GM18907 (cell line): ENCODE data around the gene EVI5L.
"Not testable (repeated sequence)": the region's sequence is repeated elsewhere in the genome, so short reads cannot be mapped to it uniquely, and the experiment has no call there.

Source experiments
- ATAC-seq: cut with Tn5 transposase; IDR thresholded peaks from one replicate; pipeline ENCODE4 v1.9.1; 2021; ENCODE audit warnings: mild to moderate bottlenecking, moderate library complexity; ENCODE audit not compliant: unreplicated experiment

EVI5L gene

DNA sequence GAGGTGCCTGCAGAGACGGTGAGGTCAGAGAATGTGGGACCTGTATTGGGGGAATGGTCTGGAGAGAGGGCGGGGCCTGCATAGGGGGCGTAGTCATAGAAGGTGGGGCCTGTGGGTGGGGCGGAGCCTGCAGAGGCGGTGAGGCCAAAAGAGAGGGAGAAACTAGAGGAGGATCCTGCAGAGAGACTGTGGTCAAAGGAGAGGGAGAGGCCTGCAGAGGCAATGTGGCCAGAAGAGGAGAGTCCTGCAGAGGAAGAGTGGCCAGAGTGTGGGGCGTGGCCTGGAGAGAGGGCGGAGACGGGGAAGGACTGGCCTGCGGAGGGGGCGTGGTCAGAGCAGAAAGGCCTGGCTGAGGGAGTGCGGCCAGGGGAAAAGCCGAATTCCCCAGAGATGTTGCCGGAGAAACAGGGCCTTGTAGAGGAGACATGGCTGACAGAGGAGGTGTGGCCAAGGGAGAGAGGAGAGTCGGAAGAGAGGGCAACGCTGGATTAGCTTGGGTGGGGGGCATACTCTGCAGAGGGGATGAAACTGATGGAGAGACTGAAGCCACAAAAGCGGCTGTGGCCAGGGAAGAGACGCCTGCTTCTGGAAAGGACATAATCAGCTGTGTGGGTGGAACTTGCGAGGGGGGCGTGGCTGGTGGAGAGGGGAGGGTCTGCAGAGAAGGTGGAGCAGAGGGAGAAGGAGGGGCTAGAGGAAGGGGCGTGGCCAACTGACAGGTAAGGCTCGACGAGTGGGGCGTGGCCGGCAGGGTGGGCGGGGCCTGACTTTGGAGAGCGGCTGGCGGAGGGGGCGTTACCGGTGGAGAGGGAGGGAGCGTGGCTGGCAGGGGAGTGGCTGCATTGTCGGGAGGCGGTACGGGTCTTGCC is 41.7 kb downstream of the EVI5L start:
- no peak for ATAC-seq

DNA sequence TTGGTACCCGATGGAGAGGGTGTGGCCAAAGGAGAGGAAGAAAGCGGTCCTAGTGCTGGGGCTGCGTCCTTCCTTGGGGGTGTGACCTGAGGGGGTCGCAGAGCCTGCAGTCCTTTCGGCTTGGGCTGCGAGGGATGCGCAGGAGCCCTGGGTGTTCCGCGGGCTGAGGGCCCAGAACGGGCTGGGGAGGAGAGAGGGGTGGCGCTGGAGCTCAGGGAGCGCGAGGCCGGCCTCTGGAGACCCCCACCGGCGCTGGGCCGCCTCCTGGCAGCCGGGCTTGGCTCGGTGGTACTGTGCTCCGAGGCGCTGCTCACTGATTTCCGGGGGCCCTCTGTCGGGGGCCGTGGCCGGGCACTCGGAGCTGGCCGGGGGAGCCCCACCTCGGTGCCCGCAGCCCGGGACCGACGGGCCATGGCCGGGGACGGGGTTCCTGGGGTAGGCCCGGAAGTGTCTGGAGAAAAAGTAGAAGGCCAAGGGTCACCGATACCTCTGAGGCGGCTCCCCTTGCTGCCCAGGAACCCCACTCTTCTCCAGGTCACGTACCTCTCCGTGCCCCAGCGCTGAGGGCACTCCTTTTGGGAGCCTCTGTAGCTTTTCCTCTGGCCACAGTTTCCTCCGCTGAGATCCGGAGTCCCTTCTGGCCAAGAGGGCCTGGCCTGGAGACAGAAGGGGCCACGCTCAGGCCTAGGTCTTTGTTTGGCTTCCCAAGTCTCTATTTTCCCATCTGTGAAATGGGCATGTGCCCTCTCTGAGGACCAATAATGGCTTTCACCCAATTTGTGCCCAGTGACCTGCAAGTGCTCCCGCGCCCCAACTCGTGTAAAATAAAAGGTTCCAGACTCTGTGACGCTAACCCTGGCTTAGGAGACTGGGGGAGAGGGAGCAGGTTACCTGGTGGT is 42.5 kb downstream of the EVI5L start:
- no peak for ATAC-seq

DNA sequence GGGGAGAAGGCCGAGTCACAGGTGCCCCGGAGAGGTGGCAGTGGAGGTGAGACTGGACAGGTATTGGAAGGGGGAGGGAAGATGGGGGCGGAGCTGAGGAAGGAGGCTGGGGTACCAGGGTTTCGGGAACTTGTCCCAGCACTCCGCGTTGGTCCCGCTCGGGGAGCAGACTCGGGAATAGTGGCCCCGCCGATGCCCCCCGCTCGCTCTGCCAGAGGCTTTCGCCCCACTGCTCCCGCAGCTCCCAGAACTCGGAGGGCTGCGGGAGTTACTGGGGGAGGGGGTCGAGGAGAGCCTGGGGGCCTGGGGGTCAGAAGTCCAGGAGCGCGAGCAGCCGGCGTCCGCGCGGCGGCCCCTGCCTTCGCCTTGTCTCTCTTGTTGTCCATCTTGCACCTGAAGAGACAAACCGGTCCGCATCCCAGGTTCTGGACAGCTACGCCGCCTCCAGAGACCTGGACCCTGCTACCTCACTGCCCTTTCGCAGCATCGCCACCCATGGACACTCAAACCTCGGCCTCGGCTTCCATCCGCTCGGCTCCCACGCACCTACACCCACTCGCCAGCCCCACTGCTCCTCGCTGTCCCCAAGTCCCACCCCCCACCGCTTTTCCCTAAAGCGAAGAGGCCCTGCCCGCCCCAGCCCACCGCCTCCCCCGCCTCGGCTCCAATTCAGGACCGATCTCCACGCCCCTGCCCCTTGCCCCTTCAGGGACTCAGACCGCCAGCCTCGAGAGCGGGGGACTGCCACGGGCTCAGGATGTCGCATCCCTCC is 43.5 kb downstream of the EVI5L start:
- ATAC-seq = no peak

DNA sequence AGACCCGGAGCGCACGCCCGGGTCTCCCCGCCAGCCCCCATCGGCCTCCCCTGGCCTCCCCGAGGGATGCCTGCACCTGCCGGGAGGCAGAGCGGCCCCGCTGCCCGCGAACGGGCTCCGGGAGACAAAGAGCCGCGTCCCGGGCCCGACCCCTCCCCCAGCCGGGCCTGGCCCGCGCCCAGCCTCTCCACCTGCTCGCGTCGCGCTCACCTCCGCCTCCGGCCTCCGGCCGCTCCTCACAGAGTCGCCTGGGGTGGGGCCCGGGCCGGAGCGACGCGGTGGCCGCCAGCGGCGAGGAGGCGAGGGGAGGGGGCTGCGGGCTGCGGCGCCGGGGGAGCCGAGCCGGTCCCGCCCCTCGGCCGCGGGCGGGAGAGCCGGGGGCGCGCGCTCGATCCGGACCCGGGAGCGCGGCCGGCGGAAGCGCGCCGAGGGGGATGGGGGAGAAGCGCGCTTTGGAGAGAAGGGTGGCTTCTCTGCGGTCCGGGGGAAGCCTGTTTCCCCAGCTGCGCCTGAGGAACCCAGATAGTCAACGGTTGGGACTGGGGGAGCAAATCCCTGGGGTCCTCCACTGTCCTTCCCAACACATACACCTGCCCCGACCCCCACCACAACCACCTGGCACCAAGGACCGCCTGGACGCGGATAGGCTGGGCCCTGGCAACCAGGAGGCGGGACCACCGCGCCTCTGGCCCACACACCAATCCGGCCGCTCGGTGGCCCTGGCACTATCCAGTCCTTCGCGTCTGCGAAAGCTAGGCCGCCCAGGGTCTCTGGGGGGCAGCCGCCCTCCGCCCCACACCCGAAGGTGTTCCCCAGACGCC is 44.3 kb downstream of the EVI5L start, which contains the start of gene PRR36:
Gene PRR36, minus strand, starts transcription at position 315 of the 821 bp plus-strand sequence. CDS start 701 bp downstream, outside the sequence.
- ATAC-seq = no peak

DNA sequence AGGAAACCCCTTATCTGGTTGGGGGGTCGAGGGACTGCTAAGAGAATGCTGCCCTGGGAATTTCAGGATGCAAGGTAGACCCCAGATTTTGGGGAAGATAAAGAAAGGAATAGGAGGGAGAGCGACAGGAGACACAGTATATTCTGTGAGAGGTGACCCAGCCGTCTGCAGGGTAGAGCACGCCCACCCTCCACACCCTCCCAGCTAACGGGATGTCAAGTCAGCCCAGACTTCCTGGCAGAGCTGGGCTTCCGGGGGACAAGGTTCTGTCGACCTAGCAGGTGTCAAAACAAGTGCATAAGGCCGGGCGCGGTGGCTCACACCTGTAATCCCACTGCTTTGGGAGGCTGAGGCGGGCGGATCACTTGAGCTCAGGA is 44.9 kb downstream of the EVI5L start:
- no peak for ATAC-seq

DNA sequence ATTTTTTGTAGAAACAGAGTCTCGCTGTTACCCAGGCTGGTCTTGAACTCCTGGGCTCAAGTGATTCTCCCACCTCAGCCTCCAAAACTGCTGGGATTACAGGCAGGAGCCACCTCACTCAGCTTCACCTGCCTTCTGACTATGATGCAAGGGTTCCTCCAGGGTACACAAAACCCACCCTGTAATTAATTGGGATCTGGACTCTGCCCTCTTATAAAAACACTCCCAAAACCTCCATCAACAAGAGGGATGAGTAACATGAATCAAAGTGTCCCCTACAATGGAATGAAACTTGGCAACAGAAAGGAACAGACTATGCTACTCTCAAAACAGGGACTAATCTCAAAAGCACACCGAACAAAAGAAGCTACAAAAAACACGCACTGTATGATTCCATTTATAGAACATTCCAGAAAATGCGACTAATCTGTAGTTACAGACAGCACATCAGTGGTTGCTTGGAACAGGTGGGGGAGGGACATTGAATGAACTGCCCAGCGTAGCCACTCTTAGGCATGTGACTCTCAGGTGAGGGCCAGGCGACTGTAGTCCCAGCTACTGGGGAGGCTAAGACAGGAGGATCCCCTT is 47.3 kb downstream of the EVI5L start:
- ATAC-seq = no peak

DNA sequence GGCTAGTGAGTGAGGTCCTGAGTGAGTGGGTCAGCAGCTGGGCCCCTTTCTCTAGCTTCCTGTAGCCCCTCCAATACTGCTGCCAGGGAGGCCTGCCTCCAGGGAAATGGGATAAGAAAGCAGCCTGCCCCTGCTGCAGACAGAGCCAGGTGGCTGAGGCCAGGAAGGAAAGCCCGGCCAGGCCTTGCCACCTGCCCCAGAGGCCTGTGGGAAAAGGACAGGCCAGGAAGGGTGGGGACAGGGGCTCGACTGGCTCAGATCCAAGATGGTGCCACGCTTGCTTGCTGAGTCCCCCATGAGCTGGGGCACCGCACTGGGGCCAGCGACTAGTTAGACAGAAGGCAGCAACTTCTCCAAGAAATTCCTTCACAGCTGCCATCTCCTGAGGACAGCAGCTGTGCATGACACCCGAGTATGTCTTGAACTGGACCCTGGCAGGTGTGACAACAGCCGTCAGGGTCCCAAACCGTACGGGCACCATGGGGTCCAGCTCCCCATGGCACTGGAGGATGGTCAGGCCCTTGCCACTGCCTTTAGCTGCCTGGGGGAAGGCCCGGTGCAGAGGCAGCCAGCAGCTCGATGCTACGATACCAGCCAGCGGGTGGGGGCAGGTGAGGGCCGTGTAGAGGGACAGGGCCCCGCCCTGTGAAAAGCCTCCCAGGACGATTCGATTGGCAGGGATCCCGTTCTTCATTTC is 49.2 kb downstream of the EVI5L start:
- no peak for ATAC-seq

DNA sequence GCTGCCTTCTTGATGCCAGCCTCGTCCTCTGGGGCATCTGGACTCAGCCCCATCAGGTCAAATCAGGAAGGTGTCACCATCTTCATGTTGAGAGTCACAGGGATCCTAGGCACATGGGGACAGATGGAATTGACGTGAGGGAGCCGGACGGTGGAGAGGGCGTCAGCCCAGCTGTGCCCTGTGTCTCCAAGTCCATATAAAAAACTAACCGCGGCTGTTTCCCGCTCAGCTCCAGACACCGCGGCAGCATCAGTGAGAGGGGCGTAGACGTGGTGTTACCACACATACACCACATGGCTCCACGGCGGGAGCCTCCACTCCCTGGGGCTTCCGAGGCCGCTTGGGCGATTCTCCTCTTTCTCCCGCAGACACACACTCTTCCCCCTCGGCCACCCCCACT is 49.8 kb downstream of the EVI5L start:
- ATAC-seq = no peak

DNA sequence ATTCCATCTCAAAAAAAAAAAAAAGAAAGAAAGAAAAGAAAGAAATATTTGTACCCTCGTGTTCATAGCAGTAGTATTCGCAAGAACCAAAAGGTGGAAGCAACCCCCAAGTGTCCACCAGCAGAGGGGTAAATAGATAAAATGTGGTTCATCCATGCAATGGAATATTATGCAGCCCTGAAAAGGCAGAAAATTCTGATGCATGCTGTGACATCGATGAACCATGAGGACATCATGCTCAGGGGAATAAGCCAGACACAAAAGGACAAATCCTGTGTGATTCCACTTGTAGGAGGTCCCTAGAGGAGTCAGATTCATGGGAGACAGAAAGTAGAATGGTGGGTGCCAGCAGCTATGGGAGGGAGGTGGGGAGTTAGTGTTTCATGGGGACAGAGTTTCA is 51.9 kb downstream of the EVI5L start:
- no peak for ATAC-seq

DNA sequence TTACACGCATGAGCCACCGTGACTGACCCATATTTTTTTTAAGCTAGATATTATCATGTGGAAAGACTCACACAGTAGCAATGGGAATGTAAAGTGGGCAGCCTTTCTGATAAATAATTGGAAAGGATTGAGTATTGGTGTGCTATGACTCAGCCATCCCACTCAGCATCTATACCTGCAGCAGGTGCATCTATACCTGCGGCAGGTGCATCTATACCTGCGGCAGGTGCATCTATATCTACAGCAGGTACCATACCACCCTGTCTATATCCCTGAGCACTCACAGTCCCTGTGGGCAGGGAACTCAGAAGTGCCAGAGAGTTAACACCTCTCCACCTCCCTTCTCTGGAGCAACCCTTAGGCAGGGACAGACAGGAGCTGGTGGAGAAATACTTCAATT is 53.1 kb downstream of the EVI5L start:
- no peak for ATAC-seq

DNA sequence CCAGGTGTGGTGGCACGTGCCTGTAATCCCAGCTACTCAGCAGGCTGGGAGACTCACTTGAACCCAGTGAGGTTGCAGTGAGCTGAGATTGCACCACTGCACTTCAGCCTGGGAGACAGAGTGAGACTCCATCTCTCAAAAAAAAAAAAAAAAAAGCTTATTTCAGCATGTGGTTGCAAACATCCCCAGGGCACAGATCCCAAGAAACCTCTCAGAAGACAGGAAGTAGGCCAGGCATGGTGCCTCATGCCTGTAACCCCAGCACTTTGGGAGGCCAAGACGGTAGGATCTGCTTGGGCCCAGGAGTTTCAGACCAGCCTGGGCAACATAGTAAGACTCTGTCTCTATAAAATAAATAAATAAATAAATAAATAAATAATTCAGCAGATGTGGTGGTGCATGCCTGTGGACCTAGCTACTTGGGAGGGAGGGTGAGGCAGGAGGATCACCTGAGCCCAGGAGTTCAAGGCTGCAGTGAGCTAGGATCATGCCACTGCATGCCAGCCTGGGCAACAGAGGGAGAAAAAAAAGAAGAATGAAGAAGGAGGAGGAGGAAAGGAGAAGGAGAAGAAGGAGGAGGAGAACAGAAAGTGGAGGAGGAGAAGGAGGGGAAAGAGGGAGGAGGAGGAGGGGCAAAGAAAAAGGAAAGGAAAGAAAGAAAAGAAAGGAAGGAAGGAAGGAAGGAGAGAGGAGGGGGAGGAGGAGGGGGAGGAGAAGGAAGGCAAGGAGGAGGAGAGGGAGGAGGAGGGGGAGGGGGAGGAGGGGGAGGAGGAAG is 54.0 kb downstream of the EVI5L start:
- no peak for ATAC-seq

DNA sequence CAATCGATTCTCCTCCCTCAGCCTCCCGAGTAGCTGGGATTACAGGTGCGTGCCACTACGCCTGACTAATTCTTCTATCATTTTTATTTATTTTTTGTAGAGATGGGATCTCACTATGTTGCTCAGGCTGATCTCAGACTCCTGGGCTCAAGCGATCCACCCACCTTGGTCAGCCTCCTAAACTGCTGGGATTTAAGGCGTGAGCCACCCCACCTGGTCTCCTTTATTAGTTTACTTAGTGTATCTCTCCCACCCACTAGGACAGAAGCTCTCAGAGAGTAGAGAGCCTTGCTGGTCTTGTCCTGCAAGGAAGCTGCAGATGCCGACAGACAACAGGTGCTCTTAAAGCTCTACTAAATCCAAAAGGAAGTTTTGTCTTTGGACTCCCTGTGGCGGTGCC is 55.8 kb downstream of the EVI5L start:
- no peak for ATAC-seq

DNA sequence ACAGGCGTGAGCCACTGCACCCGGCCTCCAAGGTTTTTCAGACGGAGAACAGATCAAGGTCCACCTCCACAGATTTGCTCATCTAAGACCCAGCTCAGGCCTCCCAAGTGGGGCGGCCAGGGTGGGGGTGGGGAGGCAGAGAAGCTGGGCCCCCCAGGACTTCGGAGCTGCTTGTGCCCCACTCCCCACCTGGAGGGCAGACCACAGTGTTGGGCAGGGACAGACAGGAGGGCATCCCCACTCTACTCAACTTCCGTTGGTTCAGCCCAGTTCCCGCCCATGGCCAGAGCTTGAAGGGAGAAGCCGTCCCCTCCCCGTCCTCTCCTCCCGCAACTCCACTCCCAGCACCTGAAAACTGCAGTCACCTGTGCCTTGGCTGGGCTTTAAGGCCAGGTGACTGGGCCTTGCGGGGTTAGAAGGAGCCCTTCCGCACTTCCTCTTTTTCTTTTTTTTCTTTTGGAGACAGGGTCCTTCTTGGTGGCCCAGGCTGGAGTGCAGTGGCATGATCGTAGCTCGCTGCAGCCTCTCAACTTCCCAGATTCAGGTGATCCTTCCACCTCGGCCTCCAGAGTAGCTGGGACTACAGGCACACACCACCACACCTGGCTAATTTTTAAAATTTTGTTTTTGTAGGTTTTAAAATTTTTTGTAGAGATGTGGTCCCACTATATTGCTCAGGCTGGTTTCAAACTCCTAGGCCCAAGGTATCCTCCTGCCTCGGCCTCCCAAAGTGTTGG is 57.6 kb downstream of the EVI5L start:
- no peak for ATAC-seq

DNA sequence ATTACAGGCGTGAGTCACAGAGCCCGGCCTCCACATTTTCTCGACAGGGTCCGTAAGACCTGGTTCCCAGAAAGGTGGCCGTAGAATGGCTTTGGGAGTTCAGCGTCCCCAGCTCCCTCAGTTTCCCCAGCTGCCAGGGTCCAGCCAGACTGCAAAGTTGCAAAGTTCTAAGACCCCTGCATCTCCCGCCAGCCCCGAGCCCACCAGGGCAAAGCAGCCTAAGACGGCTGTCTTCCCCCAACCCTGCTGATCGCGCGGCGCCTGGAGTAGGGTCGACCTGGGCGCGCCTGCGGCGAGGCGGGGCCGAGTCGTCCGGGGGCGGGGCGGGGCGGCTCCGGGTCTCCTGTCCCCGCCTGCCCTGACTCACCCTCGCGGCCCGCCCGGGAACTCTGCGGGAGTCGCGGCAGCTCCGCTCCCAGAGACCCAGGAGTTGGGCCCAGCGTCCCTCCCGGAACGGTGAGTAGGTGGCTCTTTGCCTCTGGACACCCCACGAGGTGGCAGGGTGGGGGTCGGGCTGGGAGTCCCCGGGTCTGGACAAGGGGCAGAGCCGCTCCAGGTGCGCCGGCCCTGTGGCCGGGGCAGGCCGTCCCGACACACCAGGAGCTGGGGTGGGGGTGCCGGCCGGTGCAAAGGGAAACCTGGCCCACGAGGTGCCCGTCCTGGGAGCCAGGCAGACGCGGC is 58.3 kb downstream of the EVI5L start, which contains the start of gene LRRC8E:
Gene LRRC8E, plus strand, starts transcription at position 366 of the 681 bp plus-strand sequence. CDS start 7,094 bp downstream, outside the sequence.
- no peak for ATAC-seq

DNA sequence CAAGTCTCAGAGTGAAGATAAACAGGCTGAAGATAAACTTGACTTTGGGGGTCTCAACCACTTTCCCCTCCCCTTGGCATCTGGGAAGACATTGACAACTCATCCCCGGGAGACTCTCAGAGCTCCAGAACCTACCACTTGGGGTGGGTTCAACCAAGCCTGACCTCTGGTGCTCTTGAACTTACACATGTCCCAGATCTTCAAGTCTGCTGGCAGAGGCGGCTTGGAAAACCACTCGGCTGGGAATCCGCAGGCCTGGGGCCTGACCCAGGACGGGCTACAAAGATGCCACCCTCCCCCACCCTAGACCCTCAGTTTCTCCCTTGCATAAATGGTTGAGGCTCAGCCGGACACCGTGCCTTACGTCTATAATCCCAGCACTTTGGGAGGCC is 58.8 kb downstream of the EVI5L start:
- no peak for ATAC-seq

DNA sequence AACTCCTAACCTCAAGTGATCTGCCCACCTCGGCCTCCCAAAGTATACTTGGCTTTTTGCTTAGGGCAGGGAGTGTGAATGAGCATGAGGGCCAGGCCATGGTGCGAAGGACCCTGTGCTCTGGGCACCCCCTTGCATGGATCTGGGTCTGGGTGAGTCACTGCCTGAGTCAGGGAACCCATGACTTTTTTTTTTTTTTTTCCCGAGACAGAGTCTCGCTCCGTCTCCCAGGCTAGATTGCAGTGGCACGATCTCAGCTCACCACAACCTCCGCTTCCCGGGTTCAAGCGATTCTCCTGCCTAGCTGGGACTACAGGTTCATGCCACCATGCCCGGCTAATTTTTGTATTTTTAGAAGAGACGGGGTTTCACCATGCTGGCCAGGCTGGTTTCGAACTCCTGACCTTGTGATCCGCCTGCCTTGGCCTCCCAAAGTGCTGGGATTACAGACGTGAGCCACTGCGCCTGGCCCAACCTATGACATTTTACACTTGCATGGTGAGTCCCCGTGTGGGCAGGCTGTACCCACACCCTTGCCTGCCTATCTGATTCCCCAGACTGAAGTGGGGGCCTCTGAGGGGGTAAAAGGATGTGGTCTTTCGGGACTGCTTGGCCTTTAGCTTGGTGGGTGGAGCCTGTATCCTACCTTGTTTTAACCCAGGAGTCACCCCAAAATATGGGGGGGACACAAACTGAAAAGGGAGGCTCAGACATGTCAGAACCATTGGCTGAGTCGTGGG is 63.5 kb downstream of the EVI5L start:
- ATAC-seq = not testable (repeated sequence)
